ENCODE results near the gene KIRREL3.

KIRREL3 gene

DNA sequence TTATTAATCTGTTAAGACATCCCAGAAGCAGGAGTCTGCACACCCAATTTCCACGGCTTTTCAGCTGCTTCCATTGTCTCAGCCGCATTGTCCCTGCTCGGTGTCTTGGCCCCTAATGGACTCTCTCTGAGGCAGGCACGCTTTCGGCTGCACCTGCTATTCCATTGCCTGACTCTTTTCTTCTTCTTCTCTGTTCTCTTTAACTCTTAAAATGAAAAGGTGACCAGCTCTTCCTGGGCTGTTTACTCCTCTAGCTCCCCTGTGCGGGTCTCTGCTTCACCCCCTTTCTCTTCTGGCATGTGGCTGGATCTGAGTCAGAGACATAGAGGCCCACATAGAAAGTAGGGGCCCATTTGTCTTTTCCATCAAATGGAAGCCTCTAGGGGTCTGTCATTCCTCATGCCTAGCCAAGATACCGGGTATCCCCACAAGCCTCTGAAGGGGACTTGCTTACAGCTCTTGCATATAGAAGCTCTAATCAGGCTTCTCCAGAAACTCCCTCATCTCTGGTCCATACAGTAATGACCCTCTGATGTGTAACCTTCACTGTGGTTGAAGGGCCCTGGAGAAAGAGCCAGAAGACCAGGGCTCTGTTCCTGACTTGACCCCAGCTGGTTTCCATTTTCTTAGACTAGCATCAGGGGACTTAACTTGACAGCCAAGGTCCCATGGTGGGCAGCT is 401.2 kb downstream of the KIRREL3 start:
- no peak overlapping the region for H3K4me3 ChIP-seq (ENCODE audit: low read depth, low read length)
- no peak for TF ChIP-seq CTCF (IDR thresholded peaks at IDR 0.05; ENCODE audit: low read depth, low read length, missing control alignments)
- DNase-seq (ENCODE audit: low read depth), result no peak

- no peak overlapping the region for H3K4me3 ChIP-seq (ENCODE audit: low read depth, low read length)
- no peak for TF ChIP-seq CTCF (IDR thresholded peaks at IDR 0.05; ENCODE audit: low read depth, low read length, missing control alignments)
- no peak for DNase-seq (ENCODE audit: low read depth)
Observed at GRCh38 chr11:126598344-126599216, 402.0 kb downstream of the KIRREL3 start.

DNA sequence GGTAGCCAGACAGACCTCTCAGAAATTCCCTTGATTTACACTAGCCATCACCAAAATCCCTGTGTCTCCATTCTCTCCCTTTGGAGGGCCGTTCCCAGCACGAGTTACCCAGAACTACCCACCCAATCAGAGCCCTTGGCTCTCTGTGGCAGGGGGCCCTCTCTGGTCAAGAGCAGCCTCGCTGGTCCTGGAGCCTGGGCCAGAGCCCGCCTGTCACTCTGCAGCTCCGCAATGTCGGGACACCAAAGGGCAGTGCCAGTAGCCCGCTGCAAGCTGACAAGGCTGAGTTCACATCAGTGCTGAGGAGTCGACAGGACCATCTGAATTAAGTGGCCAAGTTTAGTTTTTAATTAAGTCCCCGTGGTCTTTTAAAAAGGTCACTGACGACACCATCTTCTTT is 403.5 kb downstream of the KIRREL3 start:
- TF ChIP-seq CTCF (IDR thresholded peaks at IDR 0.05; ENCODE audit: low read depth, low read length, missing control alignments), result no peak
- DNase-seq (ENCODE audit: low read depth), result no peak
- no peak overlapping the region for H3K4me3 ChIP-seq (ENCODE audit: low read depth, low read length)

GRCh38 chr11:126596474-126596873 is 404.1 kb downstream of the KIRREL3 start:
- H3K4me3 ChIP-seq (ENCODE audit: low read depth, low read length), result no peak overlapping the region
- DNase-seq (ENCODE audit: low read depth), result no peak
- no peak for TF ChIP-seq CTCF (IDR thresholded peaks at IDR 0.05; ENCODE audit: low read depth, low read length, missing control alignments)

DNA sequence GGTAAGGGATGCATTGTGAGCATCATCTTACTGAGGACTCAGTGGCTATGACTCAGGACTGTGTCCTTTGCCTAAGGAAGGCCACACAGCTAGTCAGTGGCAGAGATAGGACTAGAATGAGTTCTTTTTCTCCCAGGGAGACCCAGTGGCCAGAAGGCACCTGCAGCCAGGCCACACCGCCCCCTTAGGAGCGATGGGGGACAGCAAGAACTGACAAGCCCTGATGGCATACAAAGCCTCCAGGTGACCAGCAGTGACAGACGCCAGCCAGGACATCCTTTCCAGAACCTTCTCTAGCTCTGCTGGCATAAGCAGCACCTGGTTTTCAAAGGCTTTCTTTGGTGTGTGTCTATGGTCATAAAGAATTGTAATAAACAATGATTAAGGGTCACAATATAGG is 405.0 kb downstream of the KIRREL3 start:
- H3K4me3 ChIP-seq (ENCODE audit: low read depth, low read length), result no peak overlapping the region
- TF ChIP-seq CTCF (IDR thresholded peaks at IDR 0.05; ENCODE audit: low read depth, low read length, missing control alignments), result no peak
- no peak for DNase-seq (ENCODE audit: low read depth)

- H3K4me3 ChIP-seq (ENCODE audit: low read depth, low read length), result no peak overlapping the region
- DNase-seq (ENCODE audit: low read depth), result no peak
- no peak for TF ChIP-seq CTCF (IDR thresholded peaks at IDR 0.05; ENCODE audit: low read depth, low read length, missing control alignments)
Observed at GRCh38 chr11:126594921-126595367, 405.6 kb downstream of the KIRREL3 start.
